AG04449 (cell line): ENCODE measurements around the gene LRRC56.

Source experiments
- CTCF ChIA-PET: fragments of 350-600 bp; formaldehyde crosslinking; extraction: SDS; loops from one replicate; lab custom pipeline; 2021; ENCODE audit warnings: antibody characterized with exemption; lab: Yijun Ruan, JAX
- POLR2A ChIA-PET: fragments of 400-600, 350-600 bp; formaldehyde crosslinking; extraction: SDS; loops from one replicate; lab custom pipeline; 2020; ENCODE audit warnings: antibody characterized with exemption, inconsistent platforms; lab: Yijun Ruan, JAX
- DNase-seq: peaks from one replicate; pipeline ENCODE4 v3.0.0-alpha.2; 2010; ENCODE audit warnings: low read depth, low spot score
- H3K4me3 ChIP-seq: 2 replicates; pipeline ENCODE4 v1.5.1; 2011; ENCODE audit warnings: low read depth, mild to moderate bottlenecking, control low read depth, low read length
- TF ChIP-seq, protein P1 (sequence below): IDR thresholded peaks from one replicate; pipeline ENCODE4 v1.5.1; 2011; ENCODE audit warnings: mild to moderate bottlenecking, moderate library complexity, low read length, control low read depth, inconsistent platforms; ENCODE audit not compliant: insufficient read depth; ENCODE audit errors: missing control alignments

LRRC56 gene

DNA sequence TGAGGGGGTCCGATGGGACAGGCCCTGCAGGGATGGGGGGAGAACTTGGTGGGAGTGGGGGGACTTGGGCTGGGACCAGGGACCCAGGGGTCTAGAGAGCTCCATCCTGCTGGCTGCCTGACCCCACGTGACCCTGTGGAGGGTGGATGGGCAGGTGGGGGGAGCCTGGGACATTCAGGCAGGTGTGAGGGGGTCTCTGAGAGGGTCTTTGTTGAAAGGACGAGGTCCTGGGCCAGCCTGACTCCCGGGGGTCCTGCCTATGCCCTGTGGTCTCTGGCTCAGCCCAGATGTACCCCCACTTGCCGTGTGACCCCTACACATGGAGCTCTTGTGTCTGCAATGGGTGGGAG lies 7.5 kb downstream of the LRRC56 start:
- CTCF ChIA-PET: interaction anchor here (1.6 to 4.3 kb wide), 2 partner anchors 10 to 26 kb away, joined by 4 to 26 read pairs; no protein-coding TSS in a partner anchor
- POLR2A ChIA-PET: no interaction called here
- TF ChIP-seq, protein P1, sequence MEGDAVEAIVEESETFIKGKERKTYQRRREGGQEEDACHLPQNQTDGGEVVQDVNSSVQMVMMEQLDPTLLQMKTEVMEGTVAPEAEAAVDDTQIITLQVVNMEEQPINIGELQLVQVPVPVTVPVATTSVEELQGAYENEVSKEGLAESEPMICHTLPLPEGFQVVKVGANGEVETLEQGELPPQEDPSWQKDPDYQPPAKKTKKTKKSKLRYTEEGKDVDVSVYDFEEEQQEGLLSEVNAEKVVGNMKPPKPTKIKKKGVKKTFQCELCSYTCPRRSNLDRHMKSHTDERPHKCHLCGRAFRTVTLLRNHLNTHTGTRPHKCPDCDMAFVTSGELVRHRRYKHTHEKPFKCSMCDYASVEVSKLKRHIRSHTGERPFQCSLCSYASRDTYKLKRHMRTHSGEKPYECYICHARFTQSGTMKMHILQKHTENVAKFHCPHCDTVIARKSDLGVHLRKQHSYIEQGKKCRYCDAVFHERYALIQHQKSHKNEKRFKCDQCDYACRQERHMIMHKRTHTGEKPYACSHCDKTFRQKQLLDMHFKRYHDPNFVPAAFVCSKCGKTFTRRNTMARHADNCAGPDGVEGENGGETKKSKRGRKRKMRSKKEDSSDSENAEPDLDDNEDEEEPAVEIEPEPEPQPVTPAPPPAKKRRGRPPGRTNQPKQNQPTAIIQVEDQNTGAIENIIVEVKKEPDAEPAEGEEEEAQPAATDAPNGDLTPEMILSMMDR: no peak
- no peak for DNase-seq
- H3K4me3 ChIP-seq: no peak overlapping the region

DNA sequence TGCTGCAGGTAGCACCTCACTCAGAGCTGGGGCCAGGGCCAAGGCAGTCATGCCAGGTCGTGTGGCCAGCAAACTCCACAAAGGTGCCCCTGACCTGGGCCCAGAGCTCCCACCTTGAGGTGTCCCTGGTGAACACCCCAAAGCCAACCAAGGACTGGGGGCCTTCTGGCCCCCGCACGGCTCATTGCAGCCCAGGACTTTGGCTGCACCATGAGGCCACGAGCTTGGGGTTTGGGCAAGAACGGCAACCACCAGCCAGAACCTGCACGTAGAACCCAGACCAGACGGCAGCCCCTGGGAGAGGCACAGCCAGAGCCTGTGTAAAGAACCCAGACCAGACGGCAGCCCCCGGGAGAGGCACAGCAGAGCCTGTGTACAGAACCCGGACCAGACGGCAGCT lies 7.8 kb downstream of the LRRC56 start:
- ChIA-PET POLR2A (interaction anchor here (1.5 kb wide), 1 partner anchor 264 kb away, joined by 3 read pairs; the partner anchor contains the start of gene RPLP2), CTCF (interaction anchor here (1.6 to 4.3 kb wide), 2 partner anchors 10 to 26 kb away, joined by 4 to 26 read pairs; no protein-coding TSS in a partner anchor)
- no peak for DNase-seq
- TF ChIP-seq, protein P1: no peak
- H3K4me3 ChIP-seq: no peak overlapping the region

DNA sequence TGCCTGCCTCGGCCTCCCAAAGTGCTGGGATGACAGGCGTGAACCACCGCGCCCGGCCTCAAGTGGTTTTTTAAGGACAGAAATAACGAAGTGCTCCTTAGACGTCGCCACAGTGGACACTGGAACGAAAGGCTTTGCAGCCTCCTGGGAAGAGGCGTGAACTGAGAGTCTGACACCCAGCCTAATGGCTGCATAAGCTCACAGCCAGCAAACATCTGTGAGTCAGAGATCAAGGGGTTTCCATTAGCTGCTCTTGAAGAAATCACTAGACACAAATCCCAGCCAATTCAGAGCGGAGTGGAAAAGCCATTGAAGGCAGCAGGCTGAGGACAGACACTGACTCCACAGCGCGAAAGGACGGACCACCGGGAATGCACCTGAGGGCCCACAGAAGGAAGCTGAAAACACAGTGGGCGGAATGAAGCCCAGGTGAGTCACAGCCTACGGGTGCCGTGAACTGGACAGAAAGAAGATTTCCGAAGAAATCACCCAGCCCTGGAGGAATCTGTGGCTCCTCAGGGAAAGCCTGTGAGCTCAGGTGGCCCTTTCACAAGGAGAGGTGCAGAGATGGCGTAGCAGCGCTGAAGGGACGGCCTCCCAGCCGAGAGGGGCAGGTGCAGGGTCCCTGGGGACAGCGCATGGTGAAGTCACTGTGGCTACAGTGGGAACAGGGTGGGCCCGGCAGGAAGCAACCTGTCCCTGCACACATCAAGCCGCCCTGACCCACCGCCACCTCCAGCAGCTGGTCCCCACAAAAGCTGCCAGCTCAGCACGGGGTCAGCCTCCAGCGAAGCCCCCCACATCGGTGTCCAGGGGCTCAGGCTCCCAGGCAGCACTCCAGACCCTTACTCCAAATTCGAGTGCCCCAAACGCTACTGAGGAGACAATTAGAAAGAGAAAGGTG lies 11.6 kb downstream of the LRRC56 start:
- no peak overlapping the region for H3K4me3 ChIP-seq
- DNase-seq: no peak
- POLR2A ChIA-PET: no interaction called here
- TF ChIP-seq, protein P1: no peak
- CTCF ChIA-PET: interaction anchor here (1.1 to 2.8 kb wide), 2 partner anchors 8 to 180 kb away, joined by 4 to 13 read pairs; no protein-coding TSS in a partner anchor

DNA sequence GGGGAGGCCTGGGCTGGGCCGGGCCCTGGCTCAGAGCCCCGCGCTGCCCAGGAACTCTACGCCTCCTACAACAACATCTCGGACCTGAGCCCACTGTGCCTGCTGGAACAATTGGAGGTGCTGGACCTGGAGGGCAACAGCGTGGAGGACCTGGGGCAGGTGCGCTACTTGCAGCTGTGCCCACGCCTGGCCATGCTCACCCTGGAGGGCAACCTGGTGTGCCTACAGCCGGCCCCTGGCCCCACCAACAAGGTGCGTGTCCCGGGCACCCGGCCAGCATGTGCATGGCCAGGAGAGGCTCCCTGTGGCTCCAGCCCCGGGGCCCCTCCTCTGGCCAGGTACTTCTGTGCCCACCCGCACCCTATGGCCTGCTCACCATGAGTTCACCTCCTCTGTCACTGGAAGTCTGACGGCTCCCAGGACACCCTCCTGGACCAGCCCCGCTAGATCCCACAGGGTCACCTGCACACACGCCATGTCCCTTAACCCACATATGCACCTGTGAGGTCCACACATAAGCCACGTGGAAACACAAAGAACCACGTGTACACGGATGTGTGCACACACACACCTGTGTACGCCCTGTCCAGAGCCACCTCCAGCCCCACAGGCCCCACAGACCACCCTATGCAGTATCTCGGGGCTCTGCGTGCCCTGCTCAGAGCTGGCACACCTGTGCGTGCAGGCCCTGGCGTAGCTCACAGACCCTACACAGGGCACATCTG lies 12.9 kb downstream of the LRRC56 start:
- ChIA-PET CTCF (no interaction called here), POLR2A (no interaction called here)
- no peak for DNase-seq
- H3K4me3 ChIP-seq: no peak overlapping the region
- TF ChIP-seq, protein P1: no peak

DNA sequence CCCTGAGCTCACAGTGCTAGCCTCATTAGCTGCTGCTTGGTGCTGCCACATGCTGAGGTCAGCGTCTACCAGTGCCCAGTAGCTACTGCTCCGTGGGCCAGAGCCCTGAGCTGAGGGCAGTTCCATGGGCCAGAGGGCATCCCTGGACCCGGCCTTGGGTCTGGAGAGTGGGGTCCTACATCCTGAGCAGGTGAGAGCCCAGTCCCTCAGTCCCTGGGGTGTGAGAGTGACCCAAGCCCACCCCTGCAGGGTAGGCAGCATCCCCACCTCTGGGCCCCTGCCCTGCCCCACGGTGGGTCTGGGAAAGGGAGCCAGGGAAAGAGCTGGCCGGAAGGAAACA lies 13.4 kb downstream of the LRRC56 start:
- ChIA-PET POLR2A (no interaction called here), CTCF (no interaction called here)
- DNase-seq: no peak
- no peak overlapping the region for H3K4me3 ChIP-seq
- TF ChIP-seq, protein P1: no peak

DNA sequence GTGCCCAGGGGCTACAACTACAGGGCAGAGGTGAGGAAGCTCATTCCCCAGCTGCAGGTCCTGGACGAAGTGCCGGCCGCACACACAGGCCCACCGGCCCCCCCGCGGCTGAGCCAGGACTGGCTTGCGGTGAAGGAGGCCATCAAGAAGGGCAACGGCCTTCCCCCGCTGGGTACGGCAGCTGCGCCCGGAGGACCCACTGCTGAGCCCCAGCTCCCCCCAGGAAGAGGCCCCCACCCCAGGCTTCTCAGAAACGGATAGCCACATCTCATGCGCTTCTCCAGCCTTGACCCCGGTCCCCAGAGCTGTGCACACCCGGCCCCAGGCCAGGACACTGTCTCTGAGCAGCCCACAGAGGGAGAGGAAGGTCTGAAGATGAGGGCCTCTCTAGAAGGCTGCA lies 13.8 kb downstream of the LRRC56 start:
- DNase-seq: no peak
- no peak overlapping the region for H3K4me3 ChIP-seq
- TF ChIP-seq, protein P1: no peak
- POLR2A ChIA-PET: interaction anchor here (0.6 kb wide), 1 partner anchor 18 kb away, joined by 3 read pairs; no protein-coding TSS in a partner anchor
- CTCF ChIA-PET: no interaction called here
